Loucy (cell line): Measurements from ENCODE around the gene MYOD1.

Source experiments
- EZH2phosphoT487 ChIP-seq: fragments of 200-600 bp; IDR thresholded peaks from 2 replicates; pipeline ENCODE4 v1.6.1; 2018; ENCODE audit warnings: antibody characterized with exemption, mild to moderate bottlenecking, moderate library complexity, borderline replicate concordance
- TF ChIP-seq, protein P1 (sequence below): fragments of 200-600 bp; sonication (generic); conservative IDR thresholded peaks from 2 replicates; pipeline ENCODE4 v1.5.1; 2014; ENCODE audit warnings: mild to moderate bottlenecking, antibody characterized with exemption, low read length

GRCh38 chr11:17767301-17767885, 48.0 kb downstream of the MYOD1 start:
- TF ChIP-seq, protein P1, sequence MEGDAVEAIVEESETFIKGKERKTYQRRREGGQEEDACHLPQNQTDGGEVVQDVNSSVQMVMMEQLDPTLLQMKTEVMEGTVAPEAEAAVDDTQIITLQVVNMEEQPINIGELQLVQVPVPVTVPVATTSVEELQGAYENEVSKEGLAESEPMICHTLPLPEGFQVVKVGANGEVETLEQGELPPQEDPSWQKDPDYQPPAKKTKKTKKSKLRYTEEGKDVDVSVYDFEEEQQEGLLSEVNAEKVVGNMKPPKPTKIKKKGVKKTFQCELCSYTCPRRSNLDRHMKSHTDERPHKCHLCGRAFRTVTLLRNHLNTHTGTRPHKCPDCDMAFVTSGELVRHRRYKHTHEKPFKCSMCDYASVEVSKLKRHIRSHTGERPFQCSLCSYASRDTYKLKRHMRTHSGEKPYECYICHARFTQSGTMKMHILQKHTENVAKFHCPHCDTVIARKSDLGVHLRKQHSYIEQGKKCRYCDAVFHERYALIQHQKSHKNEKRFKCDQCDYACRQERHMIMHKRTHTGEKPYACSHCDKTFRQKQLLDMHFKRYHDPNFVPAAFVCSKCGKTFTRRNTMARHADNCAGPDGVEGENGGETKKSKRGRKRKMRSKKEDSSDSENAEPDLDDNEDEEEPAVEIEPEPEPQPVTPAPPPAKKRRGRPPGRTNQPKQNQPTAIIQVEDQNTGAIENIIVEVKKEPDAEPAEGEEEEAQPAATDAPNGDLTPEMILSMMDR = no peak
- TF ChIP-seq EZH2phosphoT487 = no peak
